ENCODE results near the gene ACO1. TPM values are rescaled to one million over a fixed set of nuclear protein-coding genes. Genes with fewer than 3 reads are reported as not detected.

Gene ACO1
- total and polyA plus RNA-seq, 2 donors (not counting 3 experiments of a cell fraction or from before 2014, with no cell fraction given) = 51.6 to 54.1 TPM

DNA sequence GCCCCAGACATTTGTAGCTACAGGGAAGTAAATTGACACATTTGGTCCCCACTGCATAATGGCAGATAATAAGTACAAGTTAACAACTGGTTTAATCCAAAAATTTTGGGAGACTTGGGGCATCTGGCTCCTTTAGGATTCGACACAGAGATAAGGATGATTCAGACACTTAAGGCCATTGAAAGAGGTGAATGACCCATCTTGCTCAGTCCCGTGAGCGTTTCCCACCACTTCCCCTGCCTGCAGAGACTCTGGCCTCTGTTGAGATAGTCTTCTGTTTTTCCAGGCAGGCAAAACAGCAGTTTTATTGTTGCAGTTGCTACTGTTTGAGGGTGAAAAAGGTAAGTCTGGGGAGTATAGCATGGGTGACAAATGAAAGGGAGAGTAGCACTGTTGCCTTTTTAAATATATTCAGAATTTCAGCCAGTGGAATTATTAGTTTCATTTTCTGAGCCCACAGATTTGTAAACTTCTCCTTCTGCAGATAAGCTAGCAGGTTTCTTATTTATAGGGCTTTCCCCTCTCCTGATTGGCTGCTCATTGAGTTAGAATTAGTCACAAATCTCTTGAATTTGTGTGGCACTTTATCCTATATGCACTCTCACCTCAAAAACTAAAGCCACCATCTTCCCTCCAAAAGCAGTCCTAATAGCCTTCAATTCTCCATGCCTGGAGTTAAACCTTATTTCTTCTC is 19.3 kb downstream of the ACO1 start:
- intact Hi-C loops (cut with micrococcal nuclease) = no loop called here
- H3K79me2 ChIP-seq (ENCODE audit: control insufficient read depth, insufficient read depth, low read length) = peaks cover 20% of the 10 kb centered on the region

More for the DNA sequence above, 19.3 kb downstream of the ACO1 start:
- no peak for DNase-seq (ENCODE audit: low read depth, low spot score)
- no TSS peak for BruUV-seq (replicated peaks)
- H3K9me3 ChIP-seq (replicated peaks; ENCODE audit: control insufficient read depth, insufficient read depth, low read length) = no peaks in the 10 kb centered on the region
- H4K20me1 ChIP-seq (replicated peaks; ENCODE audit: control insufficient read depth, extremely low read depth, insufficient read depth, low read length) = no peaks in the 10 kb centered on the region
- no peak overlapping the region for H3K9ac ChIP-seq (replicated peaks; ENCODE audit: extremely low read depth, insufficient read depth, low read length)
- dilution Hi-C loops (cut with MboI; ENCODE audit: extremely low pct_ligation_motif_present, low sequenced_read_pairs) = no loop called here
- no peak for FAIRE-seq
- H3K36me3 ChIP-seq (ENCODE audit: control insufficient read depth in 2 of 2, extremely low read depth in 1 of 2, insufficient read depth in 2 of 2, low read length in 2 of 2) = peaks cover 6% of the 10 kb centered on the region in 2 experiments
- ChIA-PET POLR2A (no interaction called here), CTCF (interaction anchor here (0.8 to 2.4 kb wide), 6 partner anchors 9 to 176 kb away, joined by 4 to 10 read pairs (median 4); no protein-coding TSS in a partner anchor)
- no peaks in the 10 kb centered on the region for H3K27me3 ChIP-seq (ENCODE audit: control insufficient read depth in 2 of 2, insufficient read depth in 2 of 2, low read length in 2 of 2)
- no peaks in the 10 kb centered on the region for H3K9me1 ChIP-seq (replicated peaks; ENCODE audit: control insufficient read depth, extremely low read depth, insufficient read depth, low read length)
- TF ChIP-seq POLR2A (IDR thresholded peaks at IDR 0.05; ENCODE audit: low read depth, low read length) = no peak
- no peak for TF ChIP-seq EZH2 (IDR thresholded peaks at IDR 0.05; ENCODE audit: borderline replicate concordance, low read depth, low read length, severe bottlenecking)
- TF ChIP-seq POLR2AphosphoS5 (IDR thresholded peaks at IDR 0.05; ENCODE audit: insufficient read depth, low read depth, low read length) = no peak
- no peak for TF ChIP-seq JUN (IDR thresholded peaks at IDR 0.05; ENCODE audit: borderline replicate concordance, insufficient read depth, insufficient read length, low read depth)
- no peak for TF ChIP-seq FOS (IDR thresholded peaks at IDR 0.05; ENCODE audit: borderline replicate concordance, insufficient read depth, low read length)
- TF ChIP-seq MYC (IDR thresholded peaks at IDR 0.05; ENCODE audit: low read depth, low read length) = no peak
- TF ChIP-seq, protein P1, sequence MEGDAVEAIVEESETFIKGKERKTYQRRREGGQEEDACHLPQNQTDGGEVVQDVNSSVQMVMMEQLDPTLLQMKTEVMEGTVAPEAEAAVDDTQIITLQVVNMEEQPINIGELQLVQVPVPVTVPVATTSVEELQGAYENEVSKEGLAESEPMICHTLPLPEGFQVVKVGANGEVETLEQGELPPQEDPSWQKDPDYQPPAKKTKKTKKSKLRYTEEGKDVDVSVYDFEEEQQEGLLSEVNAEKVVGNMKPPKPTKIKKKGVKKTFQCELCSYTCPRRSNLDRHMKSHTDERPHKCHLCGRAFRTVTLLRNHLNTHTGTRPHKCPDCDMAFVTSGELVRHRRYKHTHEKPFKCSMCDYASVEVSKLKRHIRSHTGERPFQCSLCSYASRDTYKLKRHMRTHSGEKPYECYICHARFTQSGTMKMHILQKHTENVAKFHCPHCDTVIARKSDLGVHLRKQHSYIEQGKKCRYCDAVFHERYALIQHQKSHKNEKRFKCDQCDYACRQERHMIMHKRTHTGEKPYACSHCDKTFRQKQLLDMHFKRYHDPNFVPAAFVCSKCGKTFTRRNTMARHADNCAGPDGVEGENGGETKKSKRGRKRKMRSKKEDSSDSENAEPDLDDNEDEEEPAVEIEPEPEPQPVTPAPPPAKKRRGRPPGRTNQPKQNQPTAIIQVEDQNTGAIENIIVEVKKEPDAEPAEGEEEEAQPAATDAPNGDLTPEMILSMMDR (IDR thresholded peaks at IDR 0.05; ENCODE audit: extremely low read depth in 1 of 2, insufficient read depth in 1 of 2, low read depth in 1 of 2, low read length in 2 of 2) = no peak
- no peak for TF ChIP-seq GATA2 (IDR thresholded peaks at IDR 0.05; ENCODE audit: insufficient read depth, insufficient read length, low read depth, low read length)
- TF ChIP-seq, protein P2, sequence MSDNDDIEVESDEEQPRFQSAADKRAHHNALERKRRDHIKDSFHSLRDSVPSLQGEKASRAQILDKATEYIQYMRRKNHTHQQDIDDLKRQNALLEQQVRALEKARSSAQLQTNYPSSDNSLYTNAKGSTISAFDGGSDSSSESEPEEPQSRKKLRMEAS (IDR thresholded peaks at IDR 0.05; ENCODE audit: insufficient read depth, insufficient read length) = no peak
- no peak overlapping the region for H3K4me3 ChIP-seq (replicated peaks in 1 of 3; ENCODE audit: insufficient read depth in 1 of 3, low read depth in 1 of 3, low read length in 3 of 3)
- peaks cover 3% of the 10 kb centered on the region for H3K4me1 ChIP-seq (ENCODE audit: control insufficient read depth, extremely low read depth, insufficient read depth, low read length)
- peak overlapping the region; percentile 20 for H3K4me2 ChIP-seq (ENCODE audit: insufficient read depth, low read length)
- H3K27ac ChIP-seq (ENCODE audit: insufficient read depth, low read depth, low read length) = no peak overlapping the region
- no peak overlapping the region for H2AFZ ChIP-seq (ENCODE audit: low read depth, low read length)

All from endothelial cell of umbilical vein (primary cell).